OCI-LY7 (cell line): ENCODE results near the gene ETFB. TPM values are rescaled to one million over a fixed set of nuclear protein-coding genes. Genes with fewer than 3 reads are reported as not detected.

ENCODE experiments used
- BruUV-seq: library from RNA; stranded (reverse); fragments of 400-500 nt; replicated peaks from 2 replicates; lab custom pipeline; 2021; lab: Mats Ljungman, UMichigan
- CTCF ChIA-PET: fragments of 300-600 bp; sonication (Branson Sonifier 250); formaldehyde crosslinking; loops from one replicate; lab custom pipeline; 2022; ENCODE audit warnings: antibody characterized with exemption; ENCODE audit not compliant: unreplicated experiment; lab: Charles Lee
- POLR2A ChIA-PET: fragments of 300-600 bp; sonication (Branson Sonifier 250); formaldehyde crosslinking; loops from one replicate; lab custom pipeline; 2022; ENCODE audit warnings: antibody characterized with exemption; lab: Charles Lee
- DNase-seq: peaks from one replicate; pipeline ENCODE4 v3.0.0-alpha.2; 2015; ENCODE audit warnings: low spot score
- H2AFZ ChIP-seq: fragments of 200-600 bp; sonication (generic), shearing (Covaris generic); 2 replicates; pipeline ENCODE4 v1.6.1; 2014; ENCODE audit warnings: mild to moderate bottlenecking, antibody characterized with exemption, low read length, moderate library complexity
- H3K27ac ChIP-seq: fragments of 200-600 bp; sonication (generic); 2 replicates; pipeline ENCODE4 v1.5.1; 2014; ENCODE audit warnings: mixed run types, low read depth, mild to moderate bottlenecking, moderate library complexity, low read length, inconsistent platforms; ENCODE audit not compliant: poor library complexity, severe bottlenecking
- H3K36me3 ChIP-seq: fragments of 200-600 bp; sonication (generic); 2 replicates; pipeline ENCODE4 v1.6.1; 2014; ENCODE audit warnings: mild to moderate bottlenecking, antibody characterized with exemption, low read length, moderate library complexity, mixed read lengths; ENCODE audit not compliant: insufficient read depth
- H3K4me1 ChIP-seq: fragments of 200-600 bp; sonication (generic); 2 replicates; pipeline ENCODE4 v1.5.1; 2014; ENCODE audit warnings: mild to moderate bottlenecking, low read length; ENCODE audit not compliant: insufficient read depth, poor library complexity, severe bottlenecking
- H3K4me2 ChIP-seq: fragments of 200-600 bp; sonication (generic); 2 replicates; pipeline ENCODE4 v1.6.1; 2014; ENCODE audit warnings: mild to moderate bottlenecking, low read length
- H3K4me3 ChIP-seq: fragments of 200-600 bp; sonication (generic); 2 replicates; pipeline ENCODE4 v1.5.1; 2014; ENCODE audit warnings: mild to moderate bottlenecking, low read depth, low read length; ENCODE audit not compliant: poor library complexity, severe bottlenecking
- H3K79me2 ChIP-seq: fragments of 200-600 bp; sonication (generic); 2 replicates; pipeline ENCODE4 v1.6.1; 2016; ENCODE audit warnings: low read depth, mild to moderate bottlenecking, low read length, moderate library complexity, mixed read lengths; ENCODE audit not compliant: insufficient read depth
- H3K9me2 ChIP-seq: fragments of 200-600 bp; sonication (generic); 2 replicates; pipeline ENCODE4 v1.6.1; 2016; ENCODE audit warnings: mild to moderate bottlenecking, low read length, mixed read lengths; ENCODE audit not compliant: insufficient read depth
- H3K9me3 ChIP-seq: fragments of 200-600 bp; sonication (generic); 2 replicates; pipeline ENCODE4 v1.6.1; 2014; ENCODE audit warnings: mild to moderate bottlenecking, mixed run types, low read length, mixed read lengths
- H4K20me1 ChIP-seq: fragments of 200-600 bp; sonication (generic); 2 replicates; pipeline ENCODE4 v1.6.1; 2014; ENCODE audit warnings: mild to moderate bottlenecking, antibody characterized with exemption, low read length, moderate library complexity, mixed read lengths; ENCODE audit not compliant: insufficient read depth
- EZH2phosphoT487 ChIP-seq: fragments of 200-600 bp; sonication (generic); IDR thresholded peaks from 2 replicates; pipeline ENCODE4 v1.6.1; 2018; ENCODE audit warnings: low read depth, borderline replicate concordance, mild to moderate bottlenecking, mixed run types, antibody characterized with exemption, low read length, moderate library complexity, mixed read lengths
- intact Hi-C: fragments of 100-400 bp; cut with micrococcal nuclease; formaldehyde crosslinking; loops from one replicate; pipeline ENCODE4 v1.10.0; 2022; ENCODE audit not compliant: unreplicated experiment
- total RNA-seq, 2 experiments: library from RNA; depleted of rRNA in 1 of 2; stranded (reverse); fragments of >200 nt in 1 of 2; shearing (Covaris generic) in 1 of 2; gene quantifications; 2 replicates each; pipeline ENCODE4 v1.2.3, GENCODE V29; 2014 to 2022
- TF ChIP-seq, protein P1 (sequence below): fragments of 200-600 bp; sonication (generic); conservative IDR thresholded peaks from 2 replicates; pipeline ENCODE4 v1.5.1; 2014; ENCODE audit warnings: mild to moderate bottlenecking, antibody characterized with exemption, low read length, moderate library complexity, mixed read lengths

ETFB gene
- total RNA-seq, 2 experiments from 2014 or later = 58.2 to 71.6 TPM

- no peak for DNase-seq
- H3K4me3 ChIP-seq = no peak overlapping the region
- H3K4me2 ChIP-seq = peak overlapping the region; percentile 21; the same call in 1 of the 2 replicates
- CTCF ChIA-PET = no interaction called here
- H4K20me1 ChIP-seq = no peaks in the 10 kb centered on the region
- peaks cover 25% of the 10 kb centered on the region for H3K4me1 ChIP-seq
- H3K27ac ChIP-seq = no peak overlapping the region
- peak overlapping the region; percentile 99 for H2AFZ ChIP-seq
- no peaks in the 10 kb centered on the region for H3K9me2 ChIP-seq
- TF ChIP-seq, protein P1, sequence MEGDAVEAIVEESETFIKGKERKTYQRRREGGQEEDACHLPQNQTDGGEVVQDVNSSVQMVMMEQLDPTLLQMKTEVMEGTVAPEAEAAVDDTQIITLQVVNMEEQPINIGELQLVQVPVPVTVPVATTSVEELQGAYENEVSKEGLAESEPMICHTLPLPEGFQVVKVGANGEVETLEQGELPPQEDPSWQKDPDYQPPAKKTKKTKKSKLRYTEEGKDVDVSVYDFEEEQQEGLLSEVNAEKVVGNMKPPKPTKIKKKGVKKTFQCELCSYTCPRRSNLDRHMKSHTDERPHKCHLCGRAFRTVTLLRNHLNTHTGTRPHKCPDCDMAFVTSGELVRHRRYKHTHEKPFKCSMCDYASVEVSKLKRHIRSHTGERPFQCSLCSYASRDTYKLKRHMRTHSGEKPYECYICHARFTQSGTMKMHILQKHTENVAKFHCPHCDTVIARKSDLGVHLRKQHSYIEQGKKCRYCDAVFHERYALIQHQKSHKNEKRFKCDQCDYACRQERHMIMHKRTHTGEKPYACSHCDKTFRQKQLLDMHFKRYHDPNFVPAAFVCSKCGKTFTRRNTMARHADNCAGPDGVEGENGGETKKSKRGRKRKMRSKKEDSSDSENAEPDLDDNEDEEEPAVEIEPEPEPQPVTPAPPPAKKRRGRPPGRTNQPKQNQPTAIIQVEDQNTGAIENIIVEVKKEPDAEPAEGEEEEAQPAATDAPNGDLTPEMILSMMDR = no peak
- TF ChIP-seq EZH2phosphoT487 = no peak
- no peaks in the 10 kb centered on the region for H3K36me3 ChIP-seq
- intact Hi-C loops = no loop called here
- no peaks in the 10 kb centered on the region; the same call in 1 of the 2 replicates for H3K79me2 ChIP-seq
- POLR2A ChIA-PET = no interaction called here
- no TSS peak for BruUV-seq
- H3K9me3 ChIP-seq = no peaks in the 10 kb centered on the region
Measured at GRCh38 chr19:51391073-51391611, 25.0 kb upstream of the ETFB start.

- Histone ChIP-seq H3K27ac (no peak overlapping the region), H3K4me3 (no peak overlapping the region), H3K4me2 (no peak overlapping the region), H3K36me3 (no peaks in the 10 kb centered on the region), H3K79me2 (no peaks in the 10 kb centered on the region), H3K9me3 (no peaks in the 10 kb centered on the region), H2AFZ (no peak overlapping the region), H3K9me2 (no peaks in the 10 kb centered on the region), H4K20me1 (no peaks in the 10 kb centered on the region), H3K4me1 (peaks cover 16% of the 10 kb centered on the region)
- intact Hi-C loops = no loop called here
- ChIA-PET POLR2A (no interaction called here), CTCF (no interaction called here)
- no peak for DNase-seq
- BruUV-seq = no TSS peak
- TF ChIP-seq, protein P1 = no peak
- no peak for TF ChIP-seq EZH2phosphoT487
Measured at GRCh38 chr19:51389143-51389542, 23.0 kb upstream of the ETFB start.

DNA sequence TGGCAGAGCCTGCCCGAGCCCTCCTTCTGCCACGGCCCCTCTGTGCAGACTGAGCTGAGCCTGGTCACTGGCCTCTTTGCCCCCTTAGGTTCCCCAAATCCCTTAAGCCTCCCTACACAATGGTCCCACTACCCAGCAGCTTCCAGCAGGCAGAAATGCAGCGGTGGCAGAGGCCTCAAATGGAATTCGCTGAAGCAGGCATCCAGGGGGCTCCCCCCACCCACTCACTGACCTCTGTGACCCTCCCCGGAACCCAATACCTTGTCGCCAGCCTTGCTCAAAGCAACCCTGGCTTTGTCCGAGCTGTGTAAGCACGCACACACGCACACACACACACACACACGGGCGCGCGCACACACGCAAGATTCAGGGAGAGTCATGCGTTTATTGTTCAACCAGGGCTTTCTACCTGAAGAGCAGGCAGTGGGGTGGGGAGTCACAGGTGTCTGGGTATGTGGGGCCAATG lies 21.8 kb upstream of the ETFB start, which contains the start of gene LIM2:
Gene LIM2 (minus strand): TSS at position 51 of the 466 bp plus-strand sequence. CDS start 531 bp downstream, outside the sequence.
- no TSS peak for BruUV-seq
- no peak for DNase-seq
- H3K79me2 ChIP-seq = no peaks in the 10 kb centered on the region
- H3K4me1 ChIP-seq = peaks cover 9% of the 10 kb centered on the region
- no peaks in the 10 kb centered on the region for H3K36me3 ChIP-seq
- ChIA-PET CTCF (no interaction called here), POLR2A (no interaction called here)
- no peaks in the 10 kb centered on the region for H4K20me1 ChIP-seq
- H3K4me3 ChIP-seq = no peak within 1 kb of the TSS
- no peaks in the 10 kb centered on the region for H3K9me2 ChIP-seq
- H3K27ac ChIP-seq = no peak within 1 kb of the TSS
- TF ChIP-seq, protein P1 = no peak
- TF ChIP-seq EZH2phosphoT487 = no peak
- H2AFZ ChIP-seq = no peak within 1 kb of the TSS
- intact Hi-C loops = no loop called here
- H3K4me2 ChIP-seq = no peak within 1 kb of the TSS
- H3K9me3 ChIP-seq = no peaks in the 10 kb centered on the region
